Panc1 (cell line): Measurements from ENCODE around the gene TMEM51. TPM values are rescaled to one million over a fixed set of nuclear protein-coding genes. Genes with fewer than 3 reads are reported as not detected.

Experiments
- ATAC-seq: fragments of 200-7000 bp; cut with Tn5 transposase; 2 replicates; pipeline ENCODE4 v1.9.1; 2020; ENCODE audit warnings: mild to moderate bottlenecking, moderate library complexity
- BruUV-seq: library from RNA; stranded (reverse); fragments of 400-500 nt; replicated peaks from 2 replicates; lab custom pipeline; 2021; lab: Mats Ljungman, UMichigan
- CTCF ChIA-PET: fragments of 300-600 bp; sonication (Branson Sonifier 250); formaldehyde crosslinking; loops from one replicate; lab custom pipeline; 2022; ENCODE audit warnings: antibody characterized with exemption; lab: Charles Lee
- POLR2A ChIA-PET: fragments of 300-600 bp; sonication (Branson Sonifier 250); formaldehyde crosslinking; loops from one replicate; lab custom pipeline; 2022; ENCODE audit warnings: antibody characterized with exemption; lab: Charles Lee
- DNase-seq: peaks from one replicate; pipeline ENCODE4 v3.0.0-alpha.2; 2010; ENCODE audit warnings: low read depth, low spot score
- H3K27ac ChIP-seq: 2 replicates; pipeline ENCODE4 v1.5.1; 2011; ENCODE audit warnings: mild to moderate bottlenecking, low read length, inconsistent platforms
- H3K27me3 ChIP-seq: fragments of 200-500 bp; sonication (Bioruptor generic); 2 replicates; pipeline ENCODE4 v1.6.0; 2014; ENCODE audit warnings: low read length, inconsistent platforms; ENCODE audit not compliant: control insufficient read depth, insufficient read depth
- H3K36me3 ChIP-seq: fragments of 200-500 bp; sonication (Bioruptor generic); 2 replicates; pipeline ENCODE4 v1.5.1; 2014; ENCODE audit warnings: inconsistent platforms, mild to moderate bottlenecking, low read length, moderate library complexity; ENCODE audit not compliant: control insufficient read depth, insufficient read depth
- H3K4me1 ChIP-seq: 2 replicates; pipeline ENCODE4 v1.5.1; 2011; ENCODE audit warnings: inconsistent platforms, mild to moderate bottlenecking, low read length, moderate library complexity; ENCODE audit not compliant: control insufficient read depth, insufficient read depth
- H3K4me3 ChIP-seq, 2 experiments: 2 replicates each; pipeline ENCODE4 v1.5.1; 2011 to 2012; ENCODE audit warnings: low read depth in 2 of 2, low read length in 2 of 2, mild to moderate bottlenecking in 2 of 2, inconsistent platforms in 1 of 2, moderate library complexity in 1 of 2
- H3K9me3 ChIP-seq: fragments of 200-500 bp; sonication (Bioruptor generic); 2 replicates; pipeline ENCODE4 v1.5.1; 2014; ENCODE audit warnings: low read depth, mild to moderate bottlenecking, inconsistent platforms, low read length, moderate library complexity; ENCODE audit not compliant: control insufficient read depth, insufficient read depth
- CTCF ChIP-seq: fragments of 450-650 bp; IDR thresholded peaks from 2 replicates; pipeline ENCODE4 v1.5.1; 2017; ENCODE audit warnings: mild to moderate bottlenecking
- POLR2AphosphoS5 ChIP-seq: IDR thresholded peaks from 2 replicates; pipeline ENCODE4 v1.6.1; 2012; ENCODE audit warnings: mild to moderate bottlenecking, low read depth, low read length, moderate library complexity
- REST ChIP-seq, 2 experiments: IDR thresholded peaks; 2 replicates each; pipeline ENCODE4 v1.6.1; 2011 to 2012; ENCODE audit warnings: low read depth in 2 of 2, control low read depth in 1 of 2, low read length in 1 of 2, mild to moderate bottlenecking in 1 of 2, moderate library complexity in 1 of 2; ENCODE audit not compliant: insufficient read depth in 1 of 2
- SIN3A ChIP-seq: IDR thresholded peaks from 2 replicates; pipeline ENCODE4 v1.6.1; 2012; ENCODE audit warnings: low read depth, mild to moderate bottlenecking, low read length, moderate library complexity, borderline replicate concordance; ENCODE audit not compliant: insufficient read depth
- TCF7L2 ChIP-seq: IDR thresholded peaks from 2 replicates; pipeline ENCODE4 v1.6.1; 2011; ENCODE audit warnings: mild to moderate bottlenecking, low read depth, low read length, inconsistent platforms
- in situ Hi-C: cut with HindIII; loops from 2 replicates; pipeline ENCODE4 v1.10.0; 2016; ENCODE audit warnings: low sequenced_read_pairs, low pct_unique_long_range_greater_than_20kb
- intact Hi-C: fragments of 100-400 bp; cut with micrococcal nuclease; formaldehyde crosslinking; loops from one replicate; pipeline ENCODE4 v1.10.0; 2022; ENCODE audit not compliant: unreplicated experiment
- total RNA-seq: library from RNA; stranded (reverse); gene quantifications from one replicate; pipeline ENCODE4 v1.2.1, GENCODE V29; 2021; ENCODE audit not compliant: unreplicated experiment

TMEM51 gene
- total RNA-seq, 1 experiment from 2014 or later = 25.8 TPM

- no TSS peak for BruUV-seq
- intact Hi-C loops = no loop called here
Measured at GRCh38 chr1:15159166-15159555, 5.6 kb downstream of the TMEM51 start.

GRCh38 chr1:15160626-15161025 is 7.1 kb downstream of the TMEM51 start:
- no peak for DNase-seq
- POLR2A ChIA-PET = no interaction called here
- BruUV-seq = no TSS peak
- no peaks in the 10 kb centered on the region for H3K27me3 ChIP-seq
- TF ChIP-seq TCF7L2 (no peak), SIN3A (no peak)
- no peaks in the 10 kb centered on the region for H3K36me3 ChIP-seq
- no peaks in the 10 kb centered on the region for H3K9me3 ChIP-seq
- in situ Hi-C loops (no loop called here), intact Hi-C loops (no loop called here)
- no peak overlapping the region for H3K27ac ChIP-seq
- ATAC-seq = no peak
- no peak overlapping the region for H3K4me3 ChIP-seq
- peaks cover 40% of the 10 kb centered on the region for H3K4me1 ChIP-seq
- CTCF ChIA-PET = no interaction called here

More at GRCh38 chr1:15159166-15159555, 5.6 kb downstream of the TMEM51 start:
- Histone ChIP-seq H3K27ac (peak overlapping the region; percentile 68), H3K9me3 (no peaks in the 10 kb centered on the region), H3K4me3 (peak overlapping the region; percentile 10 to 87; a peak in 3 of 4 replicates), H3K36me3 (no peaks in the 10 kb centered on the region), H3K4me1 (peaks cover 45% of the 10 kb centered on the region), H3K27me3 (no peaks in the 10 kb centered on the region)
- in situ Hi-C loops = no loop called here
- ATAC-seq = no peak
- no peak for TF ChIP-seq SIN3A
- no peak for TF ChIP-seq TCF7L2
- TF ChIP-seq REST (IDR thresholded peaks at IDR 0.05; ENCODE audit: insufficient read depth in 1 of 2, low read depth in 2 of 2, low read length in 1 of 2) = no peak
- no peak for TF ChIP-seq CTCF
- no peak for TF ChIP-seq POLR2AphosphoS5
- no peak for DNase-seq
- ChIA-PET CTCF (no interaction called here), POLR2A (no interaction called here)

- in situ Hi-C loops (no loop called here), intact Hi-C loops (no loop called here)
- DNase-seq = no peak
- ChIA-PET CTCF (no interaction called here), POLR2A (no interaction called here)
- H3K27me3 ChIP-seq = no peaks in the 10 kb centered on the region
- TF ChIP-seq CTCF = no peak
- no peak for TF ChIP-seq POLR2AphosphoS5
- no peak for TF ChIP-seq TCF7L2
- no peak for TF ChIP-seq SIN3A
- no peak overlapping the region for H3K4me3 ChIP-seq
- ATAC-seq = no peak
- H3K27ac ChIP-seq = no peak overlapping the region
- no peaks in the 10 kb centered on the region for H3K36me3 ChIP-seq
- peaks cover 30% of the 10 kb centered on the region for H3K4me1 ChIP-seq
- no TSS peak for BruUV-seq
- no peaks in the 10 kb centered on the region for H3K9me3 ChIP-seq
Measured at GRCh38 chr1:15167386-15167785, 13.8 kb downstream of the TMEM51 start.
